Aorta (tissue), 5 donors: ENCODE data around the gene CUBN. TPM values are rescaled to one million over a fixed set of nuclear protein-coding genes. Genes with fewer than 3 reads are reported as not detected.

Source experiments
- ATAC-seq: fragments of 200-7000 bp; cut with Tn5 transposase; one replicate; pipeline ENCODE4 v1.9.1; 2022; ENCODE audit warnings: moderate library complexity; ENCODE audit not compliant: low FRiP score
- DNase-seq, 2 donors: peaks; one replicate each; pipeline ENCODE4 v3.0.0-alpha.2; 2020
- H3K27ac ChIP-seq, 2 donors: one replicate each; pipeline ENCODE4 v1.5.1; 2013; ENCODE audit warnings: low read length in 2 of 2, mild to moderate bottlenecking in 2 of 2, moderate library complexity in 2 of 2, control low read depth in 1 of 2, inconsistent platforms in 1 of 2, low read depth in 1 of 2
- H3K27me3 ChIP-seq, 2 donors: one replicate each; pipeline ENCODE4 v1.6.1; 2013; ENCODE audit warnings: control low read depth in 1 of 2, low read length in 1 of 2, mild to moderate bottlenecking in 1 of 2, moderate library complexity in 1 of 2; ENCODE audit not compliant: insufficient read depth in 2 of 2, control insufficient read depth in 1 of 2
- H3K36me3 ChIP-seq, 2 donors: one replicate each; pipeline ENCODE4 v1.6.1; 2013; ENCODE audit warnings: control low read depth in 1 of 2, low read length in 1 of 2, mild to moderate bottlenecking in 1 of 2; ENCODE audit not compliant: insufficient read depth in 2 of 2, control insufficient read depth in 1 of 2
- H3K4me1 ChIP-seq, 2 donors: one replicate each; pipeline ENCODE4 v1.6.1; 2013; ENCODE audit warnings: low read length in 2 of 2, control low read depth in 1 of 2, mild to moderate bottlenecking in 1 of 2, moderate library complexity in 1 of 2; ENCODE audit not compliant: insufficient read depth in 2 of 2, control insufficient read depth in 1 of 2
- H3K4me3 ChIP-seq, 2 donors: one replicate each; pipeline ENCODE4 v1.5.1; 2013; ENCODE audit warnings: low read length in 2 of 2, control low read depth in 1 of 2, mild to moderate bottlenecking in 1 of 2
- H3K9me3 ChIP-seq: one replicate; pipeline ENCODE4 v1.6.1; 2013; ENCODE audit warnings: mild to moderate bottlenecking, low read length; ENCODE audit not compliant: control insufficient read depth
- WGBS, 2 donors: extraction: QIAGEN DNeasy Blood & Tissue Kit; methylation state at CpG; one replicate each; pipeline ENCODE4 v1.1.7; 2013; 5-methylcytosine and 5-hydroxymethylcytosine counted together
- intact Hi-C, 2 donors: fragments of 100-400 bp; cut with DNase I; formaldehyde crosslinking; loops; one replicate each; pipeline versions ENCODE4 v1.14.2 to v1.15.0; 2022
- polyA plus RNA-seq, 2 donors: library from polyadenylated mRNA; stranded (reverse); fragments of 200-250 nt; gene quantifications; one replicate each; pipeline ENCODE4 v1.2.3, GENCODE V29; 2013
- total RNA-seq, 2 donors: library from RNA; stranded (reverse); fragmentation: NEBNext Ultra II Directional; extraction: Animal tissue kit (Norgen Biotek cat#: 25700); gene quantifications; one replicate each; pipeline ENCODE4 v1.2.1, GENCODE V29; 2021
- donor health status: healthy with polysubstance abuse.
- donor health status: Bipolar disorder and iron deficiency.
- donor health status: DM: no; HTN: no; CAD: no.
- donor health status: DM: no; HTN: no; CAD: no.
- donor health status: DM: yes; HTN: yes; CAD: no.

The CUBN gene
- total and polyA plus RNA-seq, 4 donors: 0.13 to 5.2 (median 2.6) TPM

DNA sequence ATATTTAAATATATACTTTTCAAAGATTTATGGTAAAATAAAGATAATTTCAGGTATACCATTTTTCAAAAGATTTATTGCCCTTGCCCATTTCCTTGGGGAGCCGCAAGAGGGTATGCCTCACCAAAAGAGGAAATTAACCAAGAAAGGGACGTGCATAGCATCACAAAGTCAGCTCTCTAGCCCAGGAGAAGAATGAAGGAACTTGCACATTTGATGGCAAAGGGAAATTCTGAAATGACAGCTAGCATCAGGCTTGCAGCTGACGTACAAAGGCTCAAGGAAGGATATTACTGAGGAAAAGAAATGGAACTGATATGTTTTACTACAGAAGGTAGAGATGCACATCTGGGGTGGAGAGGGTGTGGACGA, 218.8 kb downstream of the CUBN start:
- ATAC-seq (no peak), DNase-seq (no peak)
- Histone ChIP-seq H3K4me1 (no peaks in the 10 kb centered on the region), H3K27ac (no peak overlapping the region), H3K36me3 (no peaks in the 10 kb centered on the region), H3K9me3 (no peaks in the 10 kb centered on the region), H3K27me3 (no peaks in the 10 kb centered on the region), H3K4me3 (no peak overlapping the region)
- intact Hi-C loops: no loop called here
- 89 to 96% methylated on average over 4 of the region's 4 CpGs for WGBS, 2 donors

- no peak overlapping the region for H3K27ac ChIP-seq
Observed at GRCh38 chr10:16909961-16910792, 219.4 kb downstream of the CUBN start.

GRCh38 chr10:16909271-16909767, 220.3 kb downstream of the CUBN start:
- H3K36me3 ChIP-seq: peaks cover 0 to 3% of the 10 kb centered on the region in 2 donors
- no peaks in the 10 kb centered on the region for H3K4me1 ChIP-seq
- H3K27me3 ChIP-seq: no peaks in the 10 kb centered on the region
- no peak overlapping the region for H3K4me3 ChIP-seq
- intact Hi-C loops: no loop called here
- ATAC-seq (no peak), DNase-seq (no peak)
- H3K27ac ChIP-seq: no peak overlapping the region
- 92 to 97% methylated on average over 1 of the region's 1 CpG for WGBS, 2 donors
- no peaks in the 10 kb centered on the region for H3K9me3 ChIP-seq

More at GRCh38 chr10:16909961-16910792, 219.4 kb downstream of the CUBN start:
- Histone ChIP-seq H3K9me3 (no peaks in the 10 kb centered on the region), H3K4me1 (no peaks in the 10 kb centered on the region), H3K36me3 (no peaks in the 10 kb centered on the region), H3K27me3 (no peaks in the 10 kb centered on the region), H3K4me3 (no peak overlapping the region)
- ATAC-seq: no peak
- DNase-seq: no peak
- intact Hi-C loops: no loop called here
- 58 to 59% methylated on average over 4 of the region's 4 CpGs for WGBS, 2 donors

DNA sequence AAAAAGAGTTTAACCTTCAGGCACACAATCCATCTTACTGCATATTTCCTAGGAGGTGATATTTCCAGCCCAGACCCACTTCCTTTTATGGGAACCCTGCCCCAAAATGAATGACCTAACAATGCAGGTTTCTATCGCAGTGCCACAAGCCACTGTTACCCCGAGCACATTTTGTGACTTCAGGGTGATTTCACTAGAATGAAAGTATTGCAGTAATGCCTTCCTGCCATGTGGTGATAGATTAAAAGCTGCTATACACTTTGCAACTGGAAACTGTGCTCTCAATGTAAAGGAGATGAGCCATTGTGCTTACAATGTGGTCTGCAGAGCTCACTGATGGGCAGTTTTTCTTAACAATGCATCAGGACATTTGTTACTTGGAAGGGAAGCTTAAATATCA, 221.9 kb downstream of the CUBN start:
- intact Hi-C loops: no loop called here
- Histone ChIP-seq H3K27me3 (no peaks in the 10 kb centered on the region), H3K27ac (no peak overlapping the region), H3K9me3 (no peaks in the 10 kb centered on the region), H3K4me1 (no peaks in the 10 kb centered on the region), H3K36me3 (peaks cover 0 to 3% of the 10 kb centered on the region in 2 donors), H3K4me3 (no peak overlapping the region)
- ATAC-seq (no peak), DNase-seq (no peak)
- 72 to 76% methylated on average over 2 of the region's 2 CpGs for WGBS, 2 donors

DNA sequence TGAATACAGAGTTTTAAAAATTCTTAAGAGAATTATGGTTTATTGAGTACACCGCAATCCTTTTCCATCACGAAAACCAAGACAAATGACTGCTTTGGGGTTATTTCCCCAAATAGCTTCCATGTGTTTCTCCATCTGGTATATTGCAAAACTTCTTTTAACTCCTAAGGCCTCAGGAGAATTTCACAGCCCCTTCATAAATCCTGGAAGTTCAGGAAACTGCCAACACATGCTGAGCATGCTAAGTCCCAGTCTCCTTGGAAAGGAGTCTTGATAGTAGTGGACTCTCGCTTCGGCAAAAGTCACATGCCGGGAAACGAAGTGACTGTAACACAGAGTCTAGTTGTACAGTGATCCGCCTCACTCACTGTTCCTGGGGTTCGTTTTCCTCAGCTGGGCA, 224.3 kb downstream of the CUBN start:
- H3K36me3 ChIP-seq: peaks cover 0 to 3% of the 10 kb centered on the region in 2 donors
- DNase-seq: no peak
- no peaks in the 10 kb centered on the region for H3K4me1 ChIP-seq
- peak; percentile 59 for ATAC-seq
- 79 to 88% methylated on average over 8 of the region's 8 CpGs for WGBS, 2 donors
- no peaks in the 10 kb centered on the region for H3K9me3 ChIP-seq
- intact Hi-C loops: no loop called here
- no peak overlapping the region for H3K27ac ChIP-seq
- H3K27me3 ChIP-seq: no peaks in the 10 kb centered on the region
- no peak overlapping the region for H3K4me3 ChIP-seq

DNA sequence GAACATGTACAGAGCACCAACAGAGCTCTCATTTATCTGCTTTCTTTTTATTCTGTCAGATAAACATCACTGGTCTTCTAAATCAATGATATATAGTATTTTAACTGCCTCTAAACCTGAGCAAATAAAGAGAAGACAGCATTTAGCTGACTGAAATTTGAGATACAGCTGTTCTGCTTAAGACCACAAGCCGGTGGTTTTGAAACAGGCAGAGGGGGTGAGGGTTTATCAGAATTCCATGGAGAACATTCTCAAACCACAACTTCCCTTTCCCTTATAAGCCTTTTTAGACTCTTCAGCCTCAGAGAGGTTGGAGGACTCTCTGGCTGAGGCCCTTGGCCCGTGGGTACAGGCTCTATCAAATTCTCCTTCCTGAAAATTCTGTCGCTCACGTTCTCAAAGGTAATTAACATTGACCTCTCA, 225.0 kb downstream of the CUBN start:
- no peak overlapping the region for H3K4me3 ChIP-seq
- ATAC-seq (no peak), DNase-seq (no peak)
- H3K27ac ChIP-seq: no peak overlapping the region
- H3K4me1 ChIP-seq: no peaks in the 10 kb centered on the region
- WGBS, 2 donors: 76 to 80% methylated on average over 4 of the region's 4 CpGs
- intact Hi-C loops: no loop called here
- H3K36me3 ChIP-seq: peaks cover 0 to 3% of the 10 kb centered on the region in 2 donors
- no peaks in the 10 kb centered on the region for H3K27me3 ChIP-seq
- no peaks in the 10 kb centered on the region for H3K9me3 ChIP-seq

GRCh38 chr10:16904049-16904448, 225.6 kb downstream of the CUBN start:
- Histone ChIP-seq H3K36me3 (peaks cover 0 to 3% of the 10 kb centered on the region in 2 donors), H3K27me3 (no peaks in the 10 kb centered on the region), H3K4me3 (no peak overlapping the region), H3K27ac (no peak overlapping the region), H3K4me1 (no peaks in the 10 kb centered on the region), H3K9me3 (no peaks in the 10 kb centered on the region)
- ATAC-seq: no peak
- no peak for DNase-seq
- intact Hi-C loops: no loop called here

DNA sequence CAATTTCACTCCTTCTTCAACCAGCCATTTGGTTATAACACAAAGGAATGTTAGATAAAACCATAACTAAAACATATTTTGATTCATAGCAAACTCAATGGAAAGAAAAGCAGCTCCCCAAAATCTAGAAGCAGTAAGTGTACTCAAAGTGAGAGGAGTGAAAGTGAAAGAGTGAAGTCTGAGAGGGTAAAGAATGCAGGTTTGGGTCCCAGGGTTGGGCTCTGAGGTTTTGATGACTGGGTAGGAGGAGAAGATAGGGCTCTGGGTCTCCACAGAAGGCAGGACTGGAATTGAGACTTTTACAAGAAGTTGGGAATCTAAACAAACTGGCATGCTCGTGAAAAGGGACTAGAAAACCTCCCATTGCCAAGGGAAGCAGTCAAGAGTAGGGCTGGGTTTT, 227.0 kb downstream of the CUBN start:
- intact Hi-C loops: no loop called here
- H3K9me3 ChIP-seq: no peaks in the 10 kb centered on the region
- 80 to 89% methylated on average over 1 of the region's 1 CpG for WGBS, 2 donors
- ATAC-seq: no peak
- H3K4me3 ChIP-seq: no peak overlapping the region
- H3K4me1 ChIP-seq: no peaks in the 10 kb centered on the region
- no peak for DNase-seq
- no peak overlapping the region for H3K27ac ChIP-seq
- peaks cover 0 to 3% of the 10 kb centered on the region in 2 donors for H3K36me3 ChIP-seq
- H3K27me3 ChIP-seq: no peaks in the 10 kb centered on the region

DNA sequence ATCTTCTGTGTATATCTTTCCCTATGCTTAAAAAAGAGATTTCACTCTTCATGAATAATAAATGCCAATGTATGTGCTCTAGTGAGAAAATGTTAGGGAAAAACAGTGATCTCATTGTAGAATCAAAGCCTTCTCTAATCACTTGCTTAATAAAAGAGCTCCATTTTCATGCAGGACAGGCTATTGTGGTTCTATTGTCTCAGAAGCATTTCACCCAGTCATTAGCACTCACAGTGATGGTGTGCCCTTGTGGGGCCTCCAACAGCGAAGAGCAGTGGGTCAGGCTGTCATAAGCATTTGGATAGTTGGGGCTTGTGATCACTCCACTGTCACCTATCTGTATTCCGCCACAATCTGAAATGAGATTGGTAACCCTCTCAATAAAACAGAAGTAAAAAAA, 228.5 kb downstream of the CUBN start:
- Histone ChIP-seq H3K9me3 (no peaks in the 10 kb centered on the region), H3K27me3 (no peaks in the 10 kb centered on the region), H3K4me3 (no peak overlapping the region), H3K4me1 (no peaks in the 10 kb centered on the region), H3K27ac (no peak overlapping the region), H3K36me3 (peaks cover 0 to 3% of the 10 kb centered on the region in 2 donors)
- 49 to 50% methylated on average over 2 of the region's 2 CpGs for WGBS, 2 donors
- no peak for ATAC-seq
- intact Hi-C loops: no loop called here
- no peak for DNase-seq
